HepG2 (cell line): ENCODE results near the gene MBIP. TPM values are rescaled to one million over a fixed set of nuclear protein-coding genes. Genes with fewer than 3 reads are reported as not detected.

Experiments used
- CHD2 ChIP-seq: IDR thresholded peaks from 2 replicates; pipeline ENCODE4 v1.6.1; 2011; ENCODE audit warnings: low read depth, low read length, improper control_type of control experiment
- CSRNP2 ChIP-seq: sonication (generic); formaldehyde crosslinking; conservative IDR thresholded peaks from 2 replicates; pipeline ENCODE4 v1.8.0; 2022; ENCODE audit warnings: low read depth, missing genetic modification reagents
- DRAP1 ChIP-seq: IDR thresholded peaks from 2 replicates; pipeline ENCODE4 v1.6.1; 2016; ENCODE audit warnings: missing genetic modification reagents, missing compliant biosample characterization
- FOXJ3 ChIP-seq: sonication (generic); formaldehyde crosslinking; IDR thresholded peaks from 2 replicates; pipeline ENCODE4 v1.4.0; 2020; ENCODE audit warnings: missing genetic modification reagents, mild to moderate bottlenecking, borderline replicate concordance
- FOXP4 ChIP-seq: sonication (generic); formaldehyde crosslinking; IDR thresholded peaks from 2 replicates; pipeline ENCODE4 v1.4.0; 2020; ENCODE audit warnings: missing genetic modification reagents
- GABPB1 ChIP-seq: IDR thresholded peaks from 2 replicates; pipeline ENCODE4 v1.6.1; 2016; ENCODE audit warnings: mild to moderate bottlenecking, missing genetic modification reagents, moderate library complexity, missing compliant biosample characterization
- IKZF1 ChIP-seq: fragments of 450-650 bp; IDR thresholded peaks from 2 replicates; pipeline ENCODE4 v1.7.1; 2016
- NCOA1 ChIP-seq: sonication (generic); formaldehyde crosslinking; IDR thresholded peaks from 2 replicates; pipeline ENCODE4 v1.9.0; 2021; ENCODE audit warnings: missing genetic modification reagents
- RARA ChIP-seq: IDR thresholded peaks from 2 replicates; pipeline ENCODE4 v1.6.1; 2016; ENCODE audit warnings: missing genetic modification reagents, missing compliant biosample characterization
- REPIN1 ChIP-seq: sonication (generic); formaldehyde crosslinking; IDR thresholded peaks from 2 replicates; pipeline ENCODE4 v1.8.0; 2022; ENCODE audit warnings: missing genetic modification reagents, low read depth, mild to moderate bottlenecking, borderline replicate concordance
- SMAD3 ChIP-seq: sonication (generic); formaldehyde crosslinking; IDR thresholded peaks from 2 replicates; pipeline ENCODE4 v1.4.0; 2020; ENCODE audit warnings: missing genetic modification reagents
- THAP11 ChIP-seq: IDR thresholded peaks from 2 replicates; pipeline ENCODE4 v1.6.1; 2016; ENCODE audit warnings: missing biosample characterization, missing genetic modification reagents
- ZBED4 ChIP-seq: sonication (generic); formaldehyde crosslinking; IDR thresholded peaks from 2 replicates; pipeline ENCODE4 v1.4.0; 2020; ENCODE audit warnings: missing genetic modification reagents, borderline replicate concordance
- ZBTB20 ChIP-seq: sonication (generic); formaldehyde crosslinking; IDR thresholded peaks from 2 replicates; pipeline ENCODE4 v1.8.1; 2023; ENCODE audit warnings: missing genetic modification reagents, low read depth, mild to moderate bottlenecking, borderline replicate concordance
- ZBTB21 ChIP-seq: sonication (generic); formaldehyde crosslinking; IDR thresholded peaks from 2 replicates; pipeline ENCODE4 v1.4.0; 2020; ENCODE audit warnings: missing genetic modification reagents
- ZNF138 ChIP-seq: sonication (generic); formaldehyde crosslinking; IDR thresholded peaks from 2 replicates; pipeline ENCODE4 v1.5.0; 2020; ENCODE audit warnings: mild to moderate bottlenecking, low read depth, missing genetic modification reagents
- ZNF230 ChIP-seq: sonication (generic); formaldehyde crosslinking; IDR thresholded peaks from 2 replicates; pipeline ENCODE4 v1.4.0; 2020; ENCODE audit warnings: mild to moderate bottlenecking, missing genetic modification reagents
- ZNF414 ChIP-seq: sonication (generic); formaldehyde crosslinking; IDR thresholded peaks from 2 replicates; pipeline ENCODE4 v1.5.0; 2020; ENCODE audit warnings: missing genetic modification reagents
- ZNF430 ChIP-seq: sonication (generic); formaldehyde crosslinking; IDR thresholded peaks from 2 replicates; pipeline ENCODE4 v1.9.0; 2021; ENCODE audit warnings: mild to moderate bottlenecking, missing genetic modification reagents
- ZNF546 ChIP-seq: sonication (generic); formaldehyde crosslinking; conservative IDR thresholded peaks from 2 replicates; pipeline ENCODE4 v1.8.1; 2023; ENCODE audit warnings: mild to moderate bottlenecking, missing genetic modification reagents
- ZNF674 ChIP-seq: sonication (generic); formaldehyde crosslinking; IDR thresholded peaks from 2 replicates; pipeline ENCODE4 v1.5.0; 2020; ENCODE audit warnings: low read depth, mild to moderate bottlenecking, missing genetic modification reagents
- polyA plus RNA-seq, 8 experiments: library from polyadenylated mRNA; depleted of rRNA in 3 of 8; stranded (reverse) in 7 of 8; unstranded in 1 of 8; fragments of >200 nt; fragmentation: Illumina TruSeq in 4 of 8; extraction: Trizol in 4 of 8; gene quantifications; 2 replicates each; pipeline versions ENCODE4 v1.2.1 to v1.2.3, GENCODE V29; 2011 to 2016; ENCODE audit warnings: low read depth in 4 of 8, missing spikeins in 1 of 8, mixed read lengths in 1 of 8; ENCODE audit not compliant: insufficient read depth in 1 of 8
- total RNA-seq, 5 experiments: library from RNA; depleted of rRNA; stranded (reverse); fragments of >200 nt; fragmentation: Illumina TruSeq; extraction: Trizol; gene quantifications; 2 replicates each; pipeline ENCODE4 v1.2.3, GENCODE V29; 2016; ENCODE audit warnings: low read depth in 1 of 5

The MBIP gene
- total and polyA plus RNA-seq, 2 of the 13 experiments (the other 11 are each of a cell fraction or from before 2014, with no cell fraction given), result 48.1 to 48.6 TPM

GRCh38 chr14:36320200-36320896 is at the start of gene MBIP (continued):
- TF ChIP-seq FOXP4 (CRISPR knock-in tag) (peak; percentile 62), ZNF430 (CRISPR knock-in tag) (no peak; the same call in 1 of the 2 replicates), ZNF674 (CRISPR knock-in tag) (0 out of 2 replicates have a peak, but pooled peaks have one; percentile 72), ZNF546 (CRISPR knock-in tag) (peak; percentile 84; the same call in 1 of the 2 replicates), REPIN1 (CRISPR knock-in tag) (peak; percentile 95), GABPB1 (CRISPR knock-in tag) (peak; percentile 80), ZBTB21 (CRISPR knock-in tag) (no peak; the same call in 1 of the 2 replicates), THAP11 (CRISPR knock-in tag) (peak; percentile 89), FOXJ3 (CRISPR knock-in tag) (0 out of 2 replicates have a peak, but pooled peaks have one; percentile 12), IKZF1 (no peak), ZNF230 (CRISPR knock-in tag) (peak; percentile 85; the same call in 1 of the 2 replicates), ZBTB20 (peak; percentile 96; the same call in 1 of the 2 replicates), ZBED4 (CRISPR knock-in tag) (no peak), ZNF414 (CRISPR knock-in tag) (peak; percentile 82), SMAD3 (no peak; the same call in 1 of the 2 replicates), ZNF138 (peak; percentile 98), RARA (CRISPR knock-in tag) (peak; percentile 24; the same call in 1 of the 2 replicates), NCOA1 (no peak; the same call in 1 of the 2 replicates), CHD2 (peak; percentile 76; the same call in 1 of the 2 replicates), DRAP1 (CRISPR knock-in tag) (peak; percentile 95), CSRNP2 (CRISPR knock-in tag) (no peak)
